GM03348 (cell line): ENCODE measurements around the gene TSPAN4.

Source experiments
- DNase-seq: peaks from one replicate; pipeline ENCODE4 v3.0.0; 2012; ENCODE audit warnings: low spot score

TSPAN4 gene

DNA sequence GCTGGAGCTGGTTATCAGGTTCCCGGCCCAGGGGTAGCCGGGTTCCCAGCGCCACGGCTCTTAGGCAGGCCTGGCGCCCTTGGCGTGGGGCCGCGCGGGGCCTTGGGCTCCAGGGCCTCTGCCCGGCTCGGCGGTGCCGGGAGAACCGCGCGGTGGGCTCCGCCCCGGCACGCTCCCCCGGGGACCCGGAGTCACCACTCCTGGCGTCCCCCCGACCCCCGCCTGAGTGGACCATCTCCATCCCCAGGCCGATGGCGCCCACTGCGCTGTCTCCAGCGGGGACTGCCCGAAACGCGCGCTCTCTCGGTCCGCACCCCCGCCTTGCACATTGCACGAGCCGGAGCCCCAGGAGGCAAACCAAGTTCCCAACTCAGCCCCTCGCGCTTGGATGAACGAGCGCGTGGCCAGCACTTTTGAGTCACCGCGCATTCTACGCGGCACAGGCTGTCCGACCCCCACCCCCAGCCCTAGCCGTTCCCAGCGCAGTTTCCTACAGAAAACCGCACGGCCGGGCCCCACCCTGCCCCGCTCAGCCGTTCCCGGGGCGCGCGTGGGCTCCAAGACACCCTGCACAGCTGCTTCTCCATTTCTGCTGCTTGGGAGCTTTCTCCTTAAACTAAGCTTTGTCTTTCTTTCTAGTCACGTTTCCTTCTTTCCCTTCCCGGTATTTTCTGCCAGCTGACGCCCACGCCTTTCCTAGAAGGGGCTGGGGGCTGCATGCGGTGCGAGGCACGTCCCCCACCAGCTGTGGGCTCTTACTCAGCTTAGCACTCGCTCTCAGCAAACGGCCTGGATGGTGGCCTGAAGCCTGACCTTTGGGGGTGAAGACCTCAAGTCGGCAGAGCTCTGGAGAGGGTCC, 68.6 kb downstream of the TSPAN4 start:
- DNase-seq = peak; percentile 75

DNA sequence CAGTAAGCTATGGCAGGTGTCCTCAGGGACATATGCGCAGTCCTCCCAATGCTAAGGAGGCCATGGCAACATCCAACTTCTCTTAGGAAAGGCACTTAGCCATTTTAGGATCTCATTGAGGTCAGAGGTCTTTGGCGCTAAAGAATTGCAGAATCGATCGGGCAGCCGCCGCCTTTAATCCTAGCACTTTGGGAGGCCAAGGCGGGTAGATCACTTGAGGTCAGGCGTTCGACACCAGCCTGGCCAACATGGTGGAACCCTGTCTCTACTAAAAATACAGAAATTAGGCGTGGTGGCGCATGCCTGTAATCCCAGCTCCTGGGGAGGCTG, 69.2 kb downstream of the TSPAN4 start:
- DNase-seq = no peak

DNA sequence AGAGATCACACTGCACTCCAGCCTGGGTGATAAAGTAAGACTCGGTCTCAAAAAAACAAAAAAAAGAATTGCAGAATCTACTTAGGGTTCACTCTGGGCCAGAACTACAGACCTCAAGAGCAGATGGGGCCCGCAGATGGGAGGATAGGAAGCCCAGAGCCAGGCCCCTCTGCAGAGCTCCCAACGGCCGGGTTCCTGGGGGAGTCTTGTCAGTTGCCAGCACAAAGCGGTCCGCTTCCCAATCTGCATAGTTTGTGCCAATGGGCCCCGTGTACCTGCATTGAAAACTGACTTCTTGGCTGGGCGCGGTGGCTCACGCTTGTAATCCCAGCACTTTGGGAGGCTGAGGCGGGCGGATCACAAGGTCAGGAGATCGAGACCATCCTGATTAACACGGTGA, 69.6 kb downstream of the TSPAN4 start:
- DNase-seq = no peak

DNA sequence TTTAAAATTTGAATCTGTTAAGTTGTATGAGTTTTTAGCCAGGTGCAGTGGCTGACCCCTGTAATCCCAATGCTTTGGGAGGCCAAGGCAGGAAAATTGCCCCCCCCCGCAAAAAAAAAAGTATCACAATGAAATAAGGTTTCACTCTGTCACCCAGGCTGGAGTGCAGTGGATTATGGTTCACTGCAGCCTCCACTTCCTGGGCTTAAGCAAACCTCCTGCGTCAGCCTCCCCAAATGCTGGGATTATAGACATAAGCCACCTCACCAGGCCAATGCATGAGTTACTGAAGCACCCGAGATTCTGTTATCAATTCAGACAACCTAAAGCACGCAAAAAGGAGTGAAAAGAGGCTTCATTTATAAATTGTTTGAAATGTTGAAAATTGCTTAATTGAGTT, 70.4 kb downstream of the TSPAN4 start:
- DNase-seq = no peak

DNA sequence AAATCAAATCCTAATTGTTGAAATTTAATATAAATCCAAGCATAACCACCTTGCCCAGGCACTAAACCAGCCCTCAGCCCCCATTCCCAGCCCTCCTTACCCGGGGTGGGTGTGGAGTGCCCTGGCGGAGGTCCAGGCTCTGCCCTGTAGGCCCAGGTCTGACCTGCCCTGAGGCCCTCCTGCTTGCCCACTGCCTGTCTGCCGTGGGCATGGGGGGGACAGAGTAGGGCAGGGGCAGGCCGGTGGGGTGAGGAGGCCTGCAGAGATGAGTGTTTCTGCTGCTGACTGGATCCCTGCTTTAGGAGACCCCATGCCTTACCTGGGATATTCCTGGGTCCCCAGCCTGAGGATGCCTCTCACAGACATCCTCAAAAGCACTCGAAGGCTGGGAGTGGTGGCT, 71.6 kb downstream of the TSPAN4 start:
- no peak for DNase-seq

DNA sequence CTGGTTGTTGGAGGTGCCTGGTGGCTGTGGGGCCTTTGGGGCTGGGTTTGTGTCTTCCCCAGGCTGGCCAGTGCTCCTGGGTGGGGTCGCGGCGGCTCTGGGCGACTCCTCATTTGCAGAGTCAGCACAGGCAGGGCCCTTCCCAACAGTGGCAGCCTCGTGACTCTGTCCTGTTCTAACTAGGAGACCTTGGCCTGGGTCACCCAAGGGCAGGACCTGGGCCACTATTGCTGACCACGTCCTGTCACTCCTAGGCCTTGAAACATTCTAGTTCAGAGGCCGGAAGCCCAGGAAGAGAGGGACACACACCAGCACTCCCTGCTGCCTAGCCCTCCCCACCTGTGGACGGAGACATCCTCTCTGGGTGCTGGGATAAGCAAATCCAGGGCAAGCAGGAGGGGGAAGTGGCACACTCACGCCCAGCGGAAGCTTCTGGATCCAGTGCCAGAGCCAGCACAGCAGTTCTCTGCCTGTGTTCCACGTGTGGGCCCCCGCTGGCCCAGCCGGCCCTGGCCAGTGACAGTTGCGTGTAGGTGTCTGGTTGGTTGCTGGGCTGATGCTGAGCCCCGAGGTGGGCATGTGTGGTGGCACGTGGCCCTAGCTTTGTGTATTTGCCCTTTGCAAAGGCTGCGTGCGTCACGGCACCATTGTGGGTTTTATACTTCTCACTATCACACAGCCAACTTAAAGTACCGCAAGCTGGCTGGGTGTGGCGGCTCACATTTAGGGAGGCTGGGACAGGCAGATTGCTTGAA, 72.3 kb downstream of the TSPAN4 start:
- DNase-seq = no peak
